HCT116 (cell line): ENCODE results near the gene PLCB1. TPM values are rescaled to one million over a fixed set of nuclear protein-coding genes. Genes with fewer than 3 reads are reported as not detected.

Experiments used
- ATAC-seq: fragments of 200-7000 bp; cut with Tn5 transposase; 2 replicates; pipeline ENCODE4 v1.9.1; 2020; ENCODE audit warnings: mild to moderate bottlenecking, moderate library complexity
- BruUV-seq: library from RNA; stranded (reverse); fragments of 400-500 nt; replicated peaks from 2 replicates; lab custom pipeline; 2021; lab: Mats Ljungman, UMichigan
- CTCF ChIA-PET: fragments of 300-600 bp; sonication (Branson Sonifier 250); formaldehyde crosslinking; loops from one replicate; lab custom pipeline; 2021; ENCODE audit warnings: antibody characterized with exemption; lab: Charles Lee
- POLR2A ChIA-PET: fragments of 300-600, 350-600 bp; sonication (Branson Sonifier 250); formaldehyde crosslinking; loops from one replicate; lab custom pipeline; 2021; ENCODE audit warnings: antibody characterized with exemption; lab: Charles Lee
- RAD21 ChIA-PET, 2 experiments: fragments of 300-600 bp; sonication (Branson Sonifier 250); formaldehyde crosslinking; loops; one replicate each; lab custom pipeline; 2023; ENCODE audit warnings: low total read pairs in 2 of 2; ENCODE audit not compliant: uncharacterized antibody in 2 of 2, unreplicated experiment in 2 of 2, low non-redundant PET in 1 of 2; lab: Charles Lee
- DNase-seq: peaks from one replicate; pipeline ENCODE4 v3.0.0-alpha.2; 2010; ENCODE audit warnings: low read depth, low spot score
- H2AFZ ChIP-seq: fragments of 200-600 bp; shearing (Covaris generic), sonication (generic); 2 replicates; pipeline ENCODE4 v1.6.1; 2017; ENCODE audit warnings: low read depth, mixed run types, mixed read lengths, antibody characterized with exemption, low read length; ENCODE audit not compliant: poor library complexity, severe bottlenecking
- H3K27ac ChIP-seq: 2 replicates; pipeline ENCODE4 v1.5.1; 2012; ENCODE audit warnings: low read depth, low read length
- H3K27me3 ChIP-seq: fragments of 200-600 bp; sonication (generic); 2 replicates; pipeline ENCODE4 v1.6.1; 2016; ENCODE audit warnings: mixed run types, low read length, mixed read lengths; ENCODE audit not compliant: insufficient read depth
- H3K36me3 ChIP-seq, 2 experiments: fragments of 200-500 bp in 1 of 2; fragments of 200-600 bp in 1 of 2; sonication (Bioruptor generic) in 1 of 2; sonication (generic) in 1 of 2; 2 replicates each; pipeline versions ENCODE4 v1.5.1 to v1.6.1; 2014 to 2016; ENCODE audit warnings: low read length in 2 of 2, inconsistent platforms in 1 of 2, mixed read lengths in 1 of 2, mixed run types in 1 of 2; ENCODE audit not compliant: insufficient read depth in 2 of 2, control insufficient read depth in 1 of 2
- H3K4me1 ChIP-seq, 2 experiments: fragments of 200-600 bp in 1 of 2; sonication (generic) in 1 of 2; 2 replicates each; pipeline versions ENCODE4 v1.5.1 to v1.6.1; 2012 to 2017; ENCODE audit warnings: low read length in 2 of 2, inconsistent platforms in 1 of 2, mild to moderate bottlenecking in 1 of 2, mixed read lengths in 1 of 2, mixed run types in 1 of 2, moderate library complexity in 1 of 2; ENCODE audit not compliant: insufficient read depth in 2 of 2, control insufficient read depth in 1 of 2
- H3K4me2 ChIP-seq: fragments of 200-600 bp; sonication (generic); 2 replicates; pipeline ENCODE4 v1.6.1; 2017; ENCODE audit warnings: mixed run types, low read length, mixed read lengths
- H3K4me3 ChIP-seq, 2 experiments: fragments of 200-600 bp in 1 of 2; sonication (generic) in 1 of 2; replicated peaks in 1 of 2; 2 replicates each; pipeline ENCODE4 v1.5.1; 2011 to 2016; ENCODE audit warnings: low read length in 2 of 2, control low read depth in 1 of 2, low read depth in 1 of 2, mild to moderate bottlenecking in 1 of 2, mixed read lengths in 1 of 2, mixed run types in 1 of 2
- H3K79me2 ChIP-seq: fragments of 200-600 bp; sonication (generic); 2 replicates; pipeline ENCODE4 v1.6.1; 2017; ENCODE audit warnings: mild to moderate bottlenecking, mixed run types, low read length, moderate library complexity, mixed read lengths; ENCODE audit not compliant: insufficient read depth
- H3K9ac ChIP-seq: fragments of 200-600 bp; sonication (generic); 2 replicates; pipeline ENCODE4 v1.6.1; 2016; ENCODE audit warnings: low read length, mixed read lengths
- H3K9me2 ChIP-seq: fragments of 200-600 bp; sonication (generic), shearing (Covaris generic); 2 replicates; pipeline ENCODE4 v1.6.1; 2017; ENCODE audit warnings: mixed run types, mild to moderate bottlenecking, moderate library complexity; ENCODE audit not compliant: insufficient read depth
- H3K9me3 ChIP-seq, 2 experiments: fragments of 200-500 bp in 1 of 2; fragments of 200-600 bp in 1 of 2; sonication (Bioruptor generic) in 1 of 2; sonication (generic) in 1 of 2; 2 replicates each; pipeline ENCODE4 v1.6.1; 2014 to 2017; ENCODE audit warnings: low read length in 2 of 2, mixed read lengths in 2 of 2, inconsistent platforms in 1 of 2, low read depth in 1 of 2, mild to moderate bottlenecking in 1 of 2, mixed run types in 1 of 2, moderate library complexity in 1 of 2; ENCODE audit not compliant: control insufficient read depth in 1 of 2, insufficient read depth in 1 of 2
- H4K20me1 ChIP-seq: fragments of 200-600 bp; sonication (generic), shearing (Covaris generic); 2 replicates; pipeline ENCODE4 v1.6.1; 2017; ENCODE audit warnings: mixed run types, mild to moderate bottlenecking, moderate library complexity; ENCODE audit not compliant: insufficient read depth
- SIN3A ChIP-seq: IDR thresholded peaks from 2 replicates; pipeline ENCODE4 v1.6.1; 2012; ENCODE audit warnings: low read depth
- TCF7L2 ChIP-seq: IDR thresholded peaks from 2 replicates; pipeline ENCODE4 v1.7.0; 2011; ENCODE audit warnings: borderline replicate concordance, inconsistent platforms; ENCODE audit not compliant: insufficient read depth, insufficient read length; ENCODE audit errors: extremely low read depth
- intact Hi-C: fragments of 100-400 bp; cut with micrococcal nuclease; formaldehyde crosslinking; loops from 2 replicates; pipeline ENCODE4 v1.10.0; 2022
- total RNA-seq: library from RNA; stranded (reverse); gene quantifications from one replicate; pipeline ENCODE4 v1.2.1, GENCODE V29; 2021; ENCODE audit not compliant: unreplicated experiment
- TF ChIP-seq, protein P1 (sequence below), 3 experiments: fragments of 200-600 bp in 1 of 3; sonication (generic) in 1 of 3; IDR thresholded peaks in 2 of 3; conservative IDR thresholded peaks in 1 of 3; 2 replicates each; pipeline ENCODE4 v1.5.1; 2012 to 2017; ENCODE audit warnings: low read depth in 2 of 3, low read length in 2 of 3, antibody characterized with exemption in 1 of 3, borderline replicate concordance in 1 of 3, control low read depth in 1 of 3, mild to moderate bottlenecking in 1 of 3, mixed read lengths in 1 of 3, mixed run types in 1 of 3, moderate library complexity in 1 of 3; ENCODE audit not compliant: insufficient read depth in 1 of 3

The PLCB1 gene
- total RNA-seq, 1 experiment from 2014 or later: 15.8 TPM

DNA sequence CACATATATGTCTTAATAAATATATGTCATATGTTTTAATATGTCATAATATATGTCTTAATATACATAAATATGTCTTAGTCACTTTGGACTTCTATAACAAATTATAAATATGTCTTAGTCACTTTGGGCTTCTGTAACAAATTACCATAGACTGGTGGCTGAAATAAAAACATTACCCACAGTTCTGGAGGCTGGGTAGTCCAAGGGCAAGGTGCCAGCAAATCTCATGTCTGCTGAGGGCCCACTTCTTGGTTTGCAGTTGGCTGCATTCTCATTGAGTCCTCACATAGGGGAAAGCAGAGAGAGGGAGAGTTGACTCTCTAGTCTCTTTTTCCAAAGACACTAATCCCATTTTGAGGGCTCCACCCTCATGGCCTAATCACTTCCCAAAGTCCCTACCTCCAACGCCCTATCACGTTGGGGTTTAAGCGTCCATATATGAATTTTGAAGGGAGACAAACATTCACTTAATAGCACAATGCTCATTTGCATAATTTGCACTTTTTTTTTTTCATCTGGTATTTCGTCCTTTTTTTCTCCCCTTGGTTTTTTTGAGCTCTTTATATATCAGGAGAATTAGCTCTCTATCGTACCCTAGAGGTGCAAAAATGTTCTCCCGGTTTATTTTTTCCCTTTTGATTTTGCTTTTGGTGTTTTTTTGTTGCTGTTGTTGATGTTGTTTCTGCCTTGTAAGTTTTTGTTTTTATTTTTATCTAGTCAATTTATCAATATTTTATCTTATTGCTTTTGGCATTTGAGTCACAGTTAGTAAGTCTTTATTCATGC is 266.4 kb downstream of the PLCB1 start:
- no peak overlapping the region for H2AFZ ChIP-seq
- no peaks in the 10 kb centered on the region for H3K79me2 ChIP-seq
- ChIA-PET CTCF (interaction anchor here (0.7 to 1.7 kb wide), 3 partner anchors 9 to 462 kb away, joined by 3 to 11 read pairs (median 4); no protein-coding TSS in a partner anchor), POLR2A (no interaction called here), RAD21 (no interaction called here)
- H3K4me1 ChIP-seq: no peaks in the 10 kb centered on the region
- no peak overlapping the region for H3K4me3 ChIP-seq
- H3K4me2 ChIP-seq: no peak overlapping the region
- no peaks in the 10 kb centered on the region for H3K9me3 ChIP-seq
- H3K9me2 ChIP-seq: no peaks in the 10 kb centered on the region
- no peak overlapping the region for H3K9ac ChIP-seq
- H3K27ac ChIP-seq: no peak overlapping the region
- TF ChIP-seq, protein P1, sequence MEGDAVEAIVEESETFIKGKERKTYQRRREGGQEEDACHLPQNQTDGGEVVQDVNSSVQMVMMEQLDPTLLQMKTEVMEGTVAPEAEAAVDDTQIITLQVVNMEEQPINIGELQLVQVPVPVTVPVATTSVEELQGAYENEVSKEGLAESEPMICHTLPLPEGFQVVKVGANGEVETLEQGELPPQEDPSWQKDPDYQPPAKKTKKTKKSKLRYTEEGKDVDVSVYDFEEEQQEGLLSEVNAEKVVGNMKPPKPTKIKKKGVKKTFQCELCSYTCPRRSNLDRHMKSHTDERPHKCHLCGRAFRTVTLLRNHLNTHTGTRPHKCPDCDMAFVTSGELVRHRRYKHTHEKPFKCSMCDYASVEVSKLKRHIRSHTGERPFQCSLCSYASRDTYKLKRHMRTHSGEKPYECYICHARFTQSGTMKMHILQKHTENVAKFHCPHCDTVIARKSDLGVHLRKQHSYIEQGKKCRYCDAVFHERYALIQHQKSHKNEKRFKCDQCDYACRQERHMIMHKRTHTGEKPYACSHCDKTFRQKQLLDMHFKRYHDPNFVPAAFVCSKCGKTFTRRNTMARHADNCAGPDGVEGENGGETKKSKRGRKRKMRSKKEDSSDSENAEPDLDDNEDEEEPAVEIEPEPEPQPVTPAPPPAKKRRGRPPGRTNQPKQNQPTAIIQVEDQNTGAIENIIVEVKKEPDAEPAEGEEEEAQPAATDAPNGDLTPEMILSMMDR (IDR thresholded peaks at IDR 0.05 in 2 of 3, conservative IDR thresholded peaks at IDR 0.05 in 1 of 3; ENCODE audit: borderline replicate concordance in 1 of 3, insufficient read depth in 1 of 3, low read depth in 2 of 3, low read length in 2 of 3): peak in 2 of 3 experiments; percentile 26 to 51; a peak in 4 of 6 replicates
- no peak for TF ChIP-seq TCF7L2
- TF ChIP-seq, all 23 proteins: peak for 1
- no peaks in the 10 kb centered on the region for H3K27me3 ChIP-seq
- ATAC-seq (no peak), DNase-seq (no peak)
- no TSS peak for BruUV-seq
- no peaks in the 10 kb centered on the region for H4K20me1 ChIP-seq
- H3K36me3 ChIP-seq: no peaks in the 10 kb centered on the region
- intact Hi-C loops: no loop called here

DNA sequence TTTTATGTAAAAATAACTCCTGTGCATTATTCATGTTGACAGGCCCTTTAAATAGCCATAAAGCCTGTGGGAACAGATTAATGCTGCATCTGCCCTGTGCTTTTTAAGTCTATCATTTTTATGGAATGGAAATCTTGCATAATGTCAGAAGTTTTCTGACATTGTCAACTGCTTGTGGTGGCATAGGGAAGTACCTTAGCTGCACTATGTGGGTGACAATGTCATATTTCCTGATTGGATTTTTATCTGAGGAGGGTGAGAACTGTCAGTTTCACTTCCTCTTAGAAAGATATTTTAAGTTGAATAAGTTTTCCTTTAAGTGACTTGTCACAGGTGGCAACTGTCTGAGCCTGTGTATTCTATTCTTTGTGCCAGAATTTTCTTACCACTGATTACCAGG is 267.9 kb downstream of the PLCB1 start:
- Histone ChIP-seq H3K4me1 (no peaks in the 10 kb centered on the region), H3K79me2 (no peaks in the 10 kb centered on the region), H3K4me2 (no peak overlapping the region), H2AFZ (no peak overlapping the region), H3K9me3 (no peaks in the 10 kb centered on the region), H3K9ac (no peak overlapping the region), H3K36me3 (no peaks in the 10 kb centered on the region), H3K9me2 (no peaks in the 10 kb centered on the region), H3K27me3 (no peaks in the 10 kb centered on the region), H4K20me1 (no peaks in the 10 kb centered on the region), H3K4me3 (no peak overlapping the region), H3K27ac (no peak overlapping the region)
- ATAC-seq: no peak
- DNase-seq: no peak
- intact Hi-C loops: no loop called here
- no peak for TF ChIP-seq SIN3A
- ChIA-PET RAD21 (no interaction called here), POLR2A (no interaction called here), CTCF (interaction anchor here (1.7 kb wide), 1 partner anchor 11 kb away, joined by 11 read pairs; no protein-coding TSS in a partner anchor)
- BruUV-seq: no TSS peak
